GM21723 (cell line): Measurements from ENCODE around the gene IFT57.
A peak's percentile ranks its signal among the peaks of the same experiment; 100 is the strongest.

ENCODE experiments used
- ATAC-seq: cut with Tn5 transposase; IDR thresholded peaks from one replicate; pipeline ENCODE4 v1.9.1; 2021; ENCODE audit warnings: mild to moderate bottlenecking, moderate library complexity; ENCODE audit not compliant: unreplicated experiment

The IFT57 gene

DNA sequence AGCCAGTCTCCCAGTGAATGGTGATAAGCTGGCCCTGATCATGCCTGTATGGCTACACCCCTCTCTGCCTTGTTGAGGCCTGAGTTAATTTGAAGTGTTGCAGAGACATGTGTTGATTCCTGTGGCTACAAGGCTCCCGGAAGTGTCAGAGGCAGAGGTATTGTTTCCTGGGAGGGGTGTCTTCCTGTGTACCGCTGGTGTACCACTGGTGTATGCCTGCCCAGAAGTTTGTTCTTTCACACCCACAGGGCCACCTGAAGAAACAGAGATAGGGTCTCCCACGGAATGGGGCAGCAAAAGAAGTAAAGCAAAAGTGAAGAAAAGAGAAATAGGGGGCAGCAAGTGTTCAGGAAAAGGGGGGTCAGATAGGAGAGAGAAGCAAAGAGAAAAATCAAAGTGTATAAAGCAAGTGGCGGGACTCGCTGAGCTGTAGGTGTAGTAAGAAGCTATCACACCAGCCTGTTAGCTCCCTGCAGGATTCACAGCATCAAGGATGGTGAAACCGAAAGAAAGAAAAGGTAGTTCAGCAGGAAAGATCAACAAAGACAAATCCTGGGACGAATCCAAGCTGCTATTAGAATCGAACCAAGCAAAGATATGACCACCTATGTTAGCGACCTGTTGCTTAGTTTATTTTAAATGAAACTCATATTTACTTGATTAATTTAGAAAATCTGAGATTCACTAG, 94.8 kb downstream of the IFT57 start:
- ATAC-seq: no peak

GRCh38 chr3:108126348-108126747, 95.9 kb downstream of the IFT57 start:
- no peak for ATAC-seq

DNA sequence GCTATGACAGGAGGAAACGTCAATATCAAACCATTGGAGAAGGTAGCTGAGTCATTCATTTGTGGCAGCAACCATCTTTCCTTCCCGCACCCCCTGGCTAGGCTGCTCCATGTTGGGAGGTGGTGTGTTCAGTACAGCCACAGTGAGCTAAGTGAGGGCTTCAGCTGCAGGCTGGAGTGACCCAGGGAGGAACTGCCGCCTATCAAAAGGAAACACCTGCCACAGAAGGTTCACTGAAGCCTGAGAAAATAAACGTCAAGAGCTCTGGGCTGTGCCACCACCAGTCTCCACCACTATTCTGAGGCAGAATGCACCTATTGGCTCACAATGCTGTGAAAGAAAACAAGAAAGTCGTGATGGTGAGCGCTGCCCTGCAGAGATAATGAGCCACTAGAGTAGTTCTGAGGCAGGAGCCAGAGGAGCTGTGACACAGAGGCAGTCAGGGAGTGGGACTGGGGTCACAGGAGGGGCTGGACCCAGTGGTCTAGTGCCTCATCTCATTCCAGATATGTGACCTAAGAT, 96.6 kb downstream of the IFT57 start:
- peak; percentile 55 for ATAC-seq

DNA sequence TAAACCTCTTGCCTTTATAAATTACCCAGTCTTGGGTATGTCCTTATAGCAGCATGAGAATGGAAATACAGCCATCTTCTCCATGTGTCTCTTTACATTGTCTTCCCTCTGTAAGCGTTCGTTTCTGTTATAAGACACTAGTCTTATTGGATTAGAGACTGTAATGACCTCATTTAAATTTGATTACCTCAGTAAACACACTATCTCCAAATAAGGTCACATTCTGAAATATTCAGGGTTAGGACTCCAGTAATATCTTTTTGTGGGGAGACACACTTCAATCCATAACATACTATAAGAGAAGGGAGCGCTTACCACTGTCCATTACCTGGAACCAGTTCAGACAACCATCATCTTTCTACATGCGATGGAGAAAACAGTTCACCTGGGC, 97.1 kb downstream of the IFT57 start:
- no peak for ATAC-seq

GRCh38 chr3:108124337-108125152, 97.7 kb downstream of the IFT57 start:
- peak; percentile 84 for ATAC-seq

GRCh38 chr3:108123326-108123725, 98.9 kb downstream of the IFT57 start:
- ATAC-seq: no peak

DNA sequence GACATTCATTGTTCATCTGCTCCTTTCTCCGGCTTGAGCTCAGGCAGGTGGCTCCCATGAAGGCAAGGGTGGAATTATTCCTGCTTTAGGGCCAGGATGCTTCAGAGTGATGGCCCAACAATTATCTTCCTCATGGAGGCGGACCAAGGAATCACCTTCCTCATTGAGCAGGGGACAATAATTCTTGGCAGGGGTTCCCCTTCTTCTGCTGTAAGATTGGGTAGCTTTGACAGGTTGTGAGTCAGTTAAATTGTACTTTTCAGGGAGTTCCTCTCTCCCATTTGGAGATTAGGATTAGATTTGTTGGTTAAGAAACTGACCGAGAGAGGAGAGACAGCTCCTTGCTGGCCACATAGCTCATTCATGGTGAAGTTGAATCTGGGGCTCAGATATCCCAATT, 99.9 kb downstream of the IFT57 start:
- ATAC-seq: no peak

- no peak for ATAC-seq
Measured at GRCh38 chr3:108119398-108120104, 102.7 kb downstream of the IFT57 start.

GRCh38 chr3:108118038-108118768, 104.0 kb downstream of the IFT57 start:
- no peak for ATAC-seq

GRCh38 chr3:108117241-108117775, 104.9 kb downstream of the IFT57 start:
- no peak for ATAC-seq

DNA sequence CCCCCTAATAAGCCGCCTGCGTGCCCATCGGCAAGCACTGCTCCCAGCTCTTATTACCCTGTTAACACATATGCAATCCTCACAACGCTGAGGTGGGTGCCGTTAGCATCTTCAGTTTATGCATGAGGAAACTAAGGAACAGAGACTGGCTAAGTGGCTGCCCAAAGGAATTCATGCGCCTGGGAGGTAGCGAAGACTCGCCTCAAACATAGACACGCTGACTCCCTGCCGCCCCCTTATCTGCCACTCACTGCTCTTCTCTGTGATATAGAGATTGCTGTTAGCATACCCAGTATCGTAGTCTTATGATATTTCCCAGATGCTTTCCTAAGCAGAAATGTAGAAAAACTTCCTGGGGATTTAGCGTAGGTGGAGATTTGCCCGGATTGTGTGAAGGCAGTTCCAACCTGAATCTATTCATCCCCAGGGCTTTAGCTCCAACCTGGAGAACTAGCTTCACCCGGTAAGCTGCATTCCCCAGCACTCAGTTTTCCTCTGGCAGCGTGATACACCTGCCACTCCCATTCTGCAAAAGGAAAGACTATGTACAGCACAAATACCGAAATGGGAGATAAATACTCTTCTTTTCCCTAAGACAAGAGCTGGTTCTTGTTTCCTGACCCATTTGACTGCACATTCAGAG, 107.7 kb downstream of the IFT57 start:
- ATAC-seq: no peak

- no peak for ATAC-seq
Measured at GRCh38 chr3:108113975-108114374, 108.2 kb downstream of the IFT57 start.

DNA sequence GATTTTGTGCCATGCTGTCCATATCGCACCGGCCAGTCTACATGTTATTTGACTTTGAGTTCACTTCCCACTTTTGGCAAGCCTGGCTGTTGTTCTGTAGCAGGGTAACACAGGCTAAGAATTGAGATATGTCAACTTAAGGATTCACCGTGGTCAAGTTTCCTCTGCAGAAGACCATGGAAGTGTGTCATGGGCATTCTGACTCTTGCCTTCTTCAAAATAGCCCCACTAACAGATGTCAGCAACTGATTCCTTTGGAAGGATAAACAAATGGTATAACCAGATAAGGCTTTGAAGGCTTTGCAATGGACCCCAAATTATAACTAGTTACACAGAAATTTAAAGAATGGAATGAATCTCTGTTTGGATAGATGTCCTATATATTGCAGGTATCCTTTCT, 111.3 kb downstream of the IFT57 start:
- no peak for ATAC-seq
